K562 treated with DMSO at 1 percent for 4 hours (cell line): ENCODE results near the gene POR. TPM values are rescaled to one million over a fixed set of nuclear protein-coding genes. Genes with fewer than 3 reads are reported as not detected.

Experiments used
- total RNA-seq: library from RNA; unstranded; fragments of 300-600 nt; gene quantifications from 2 replicates; pipeline ENCODE4 v1.2.3, GENCODE V29; 2022; ENCODE audit not compliant: insufficient read depth

Gene POR
- 162 and 201 TPM in 2 replicates for total RNA-seq

DNA sequence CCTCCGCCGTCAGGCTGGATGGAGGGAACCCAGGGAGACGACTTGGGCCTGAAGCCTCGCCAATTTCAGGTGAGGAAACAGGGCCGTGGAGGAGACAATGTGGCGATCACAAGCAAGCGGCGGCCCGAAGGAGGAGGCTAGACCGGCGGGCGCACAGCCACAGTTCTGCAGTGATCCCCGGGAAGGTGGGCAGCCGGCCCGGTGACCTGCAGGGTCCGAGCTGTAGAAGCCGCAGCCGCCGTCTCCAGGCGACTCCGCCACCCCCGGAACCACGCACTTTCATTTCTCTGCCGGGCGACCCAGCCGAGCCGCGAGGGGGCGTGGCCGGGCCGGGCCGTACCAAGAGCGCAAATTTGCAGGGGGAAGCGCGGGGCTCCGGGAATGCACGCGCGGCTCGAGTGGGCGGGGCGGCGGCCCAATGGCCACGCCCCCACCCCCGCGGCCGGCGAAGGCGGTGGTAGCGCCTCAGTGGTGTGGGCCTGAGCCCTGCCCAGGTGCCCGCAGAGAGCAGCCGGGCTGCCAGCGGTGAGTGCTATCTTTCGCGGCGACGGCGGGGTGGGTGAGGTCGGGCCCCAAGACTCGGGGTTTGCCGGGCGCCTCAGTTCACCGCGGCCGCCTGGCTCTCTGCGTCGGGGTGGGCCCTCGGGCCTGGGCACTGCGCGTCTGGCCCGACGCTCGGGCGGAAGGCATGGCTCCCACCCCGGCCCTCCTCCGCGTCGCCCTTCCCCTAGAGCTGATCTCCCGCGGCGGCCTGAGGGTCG lies at the start of gene POR:
Gene POR (plus strand): TSS at position 501 of the 761 bp plus-strand sequence. CDS start 38,847 bp downstream, outside the sequence.

GRCh38 chr7:75878769-75879611 lies 36.0 kb upstream of the POR start, which contains the start of gene RHBDD2:
RHBDD2 (plus strand) TSS chr7:75879034; CDS start chr7:75879083, 49 bp downstream.

DNA sequence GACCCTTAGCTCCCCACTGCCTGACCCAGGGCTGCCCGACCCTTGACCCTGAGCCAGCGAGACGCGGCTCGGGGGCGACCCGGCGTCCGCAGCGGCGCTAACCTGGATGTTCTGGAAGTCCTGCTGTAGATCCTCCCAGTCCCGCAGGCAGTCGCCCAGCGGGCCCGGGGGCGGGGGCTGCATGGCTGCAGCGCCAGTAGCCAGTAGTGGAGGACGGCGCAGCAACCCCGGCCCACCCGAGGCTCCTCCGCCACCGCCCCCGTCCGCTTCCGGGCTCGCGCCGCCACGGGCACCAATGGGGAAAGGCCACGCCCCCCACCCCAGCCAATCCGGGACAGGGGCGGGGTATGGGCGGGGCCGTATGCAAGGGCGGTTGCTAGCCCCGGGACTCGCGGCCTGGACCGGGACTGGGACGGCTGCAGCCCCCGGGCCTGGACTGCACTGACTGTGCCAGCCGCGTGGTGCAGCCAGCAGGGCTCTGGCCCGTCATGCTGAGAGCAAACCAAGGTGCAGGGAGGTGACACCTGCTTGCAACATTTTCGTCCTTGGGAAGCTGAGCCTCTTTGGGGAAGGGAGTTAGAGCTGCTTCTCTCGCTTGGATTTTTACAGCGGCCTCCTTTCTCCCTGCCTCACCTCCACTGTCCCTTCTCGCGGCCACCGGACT lies 79.6 kb downstream of the POR start, which contains the start of gene TMEM120A:
Gene TMEM120A (minus strand): TSS at position 208 of the 664 bp plus-strand sequence. CDS start 25 bp downstream, at position 183.

Other genes with a start within 250 kb of the POR start
- 20.1 and 20.8 TPM in 2 replicates for gene HIP1, start 176.2 kb upstream of the POR start, total RNA-seq
- 3.6 TPM in 1 of 2 replicates, not detected in the other for gene CCL26, start 142.9 kb upstream of the POR start, total RNA-seq
- 3.5 TPM in 1 of 2 replicates, not detected in the other for gene CCL24, start 101.3 kb upstream of the POR start, total RNA-seq
- 116 and 123 TPM in 2 replicates for gene RHBDD2, start 36.1 kb upstream of the POR start, total RNA-seq
- 54.0 and 57.3 TPM in 2 replicates for gene TMEM120A, start 79.4 kb downstream of the POR start, total RNA-seq
- 58.9 and 59.6 TPM in 2 replicates for gene STYXL1, start 132.8 kb downstream of the POR start, total RNA-seq
- 357 and 369 TPM in 2 replicates for gene MDH2, start 133.0 kb downstream of the POR start, total RNA-seq